H9 (cell line): Measurements from ENCODE around the gene PUM1. TPM values are rescaled to one million over a fixed set of nuclear protein-coding genes. Genes with fewer than 3 reads are reported as not detected.

Experiments
- DNase-seq: peaks from one replicate; pipeline ENCODE4 v3.0.0-alpha.2; 2017
- H2AFZ ChIP-seq: one replicate; pipeline ENCODE4 v1.6.1; 2013; ENCODE audit warnings: mild to moderate bottlenecking, low read length, control low read depth, moderate library complexity
- H2AK5ac ChIP-seq: 2 replicates; pipeline ENCODE4 v1.6.1; 2013; ENCODE audit warnings: low read length, control low read depth, mixed read lengths; ENCODE audit not compliant: insufficient read length
- H2BK120ac ChIP-seq: one replicate; pipeline ENCODE4 v1.6.1; 2013; ENCODE audit warnings: low read depth, mild to moderate bottlenecking, low read length, control low read depth, inconsistent platforms; ENCODE audit not compliant: poor library complexity, severe bottlenecking
- H2BK12ac ChIP-seq: 2 replicates; pipeline ENCODE4 v1.6.1; 2013; ENCODE audit warnings: low read length, control low read depth, mixed read lengths, low read depth; ENCODE audit not compliant: insufficient read length
- H2BK15ac ChIP-seq: 2 replicates; pipeline ENCODE4 v1.6.1; 2013; ENCODE audit warnings: low read depth, low read length, control low read depth
- H2BK20ac ChIP-seq: one replicate; pipeline ENCODE4 v1.6.1; 2013; ENCODE audit warnings: low read depth, mild to moderate bottlenecking, low read length, control low read depth, inconsistent platforms; ENCODE audit not compliant: poor library complexity, severe bottlenecking
- H2BK5ac ChIP-seq: 2 replicates; pipeline ENCODE4 v1.6.1; 2013; ENCODE audit warnings: low read length, control low read depth, mixed read lengths; ENCODE audit not compliant: insufficient read length
- H3K14ac ChIP-seq: 2 replicates; pipeline ENCODE4 v1.6.1; 2013; ENCODE audit warnings: low read length, control low read depth; ENCODE audit not compliant: insufficient read depth
- H3K18ac ChIP-seq: 2 replicates; pipeline ENCODE4 v1.6.1; 2013; ENCODE audit warnings: low read depth, mild to moderate bottlenecking, mixed read lengths, low read length, control low read depth; ENCODE audit not compliant: insufficient read length
- H3K23ac ChIP-seq: 2 replicates; pipeline ENCODE4 v1.6.1; 2013; ENCODE audit warnings: low read length, control low read depth, mixed read lengths, low read depth; ENCODE audit not compliant: insufficient read length
- H3K23me2 ChIP-seq: 2 replicates; pipeline ENCODE4 v1.6.1; 2013; ENCODE audit warnings: low read depth, mild to moderate bottlenecking, mixed read lengths, low read length, control low read depth; ENCODE audit not compliant: insufficient read length, poor library complexity, severe bottlenecking
- H3K27ac ChIP-seq: 2 replicates; pipeline ENCODE4 v1.5.1; 2013; ENCODE audit warnings: low read length, control low read depth, mixed read lengths, low read depth; ENCODE audit not compliant: insufficient read length
- H3K27me3 ChIP-seq: 2 replicates; pipeline ENCODE4 v1.6.1; 2013; ENCODE audit warnings: low read length, control low read depth, inconsistent platforms; ENCODE audit not compliant: insufficient read depth
- H3K4ac ChIP-seq: 2 replicates; pipeline ENCODE4 v1.6.1; 2013; ENCODE audit warnings: low read depth, mild to moderate bottlenecking, control low read depth, inconsistent platforms, low read length, moderate library complexity
- H3K4me1 ChIP-seq: 2 replicates; pipeline ENCODE4 v1.6.1; 2013; ENCODE audit warnings: low read length, control low read depth, inconsistent platforms; ENCODE audit not compliant: insufficient read depth
- H3K4me2 ChIP-seq: 2 replicates; pipeline ENCODE4 v1.6.1; 2013; ENCODE audit warnings: low read length, control low read depth, mixed read lengths; ENCODE audit not compliant: insufficient read length, insufficient read depth
- H3K56ac ChIP-seq: 2 replicates; pipeline ENCODE4 v1.6.1; 2013; ENCODE audit warnings: low read depth, mild to moderate bottlenecking, mixed read lengths, low read length, control low read depth; ENCODE audit not compliant: insufficient read length
- H3K79me1 ChIP-seq: 2 replicates; pipeline ENCODE4 v1.6.1; 2013; ENCODE audit warnings: low read depth, mild to moderate bottlenecking, moderate library complexity, low read length, control low read depth, inconsistent platforms; ENCODE audit not compliant: insufficient read depth, poor library complexity, severe bottlenecking
- H3K79me2 ChIP-seq: 2 replicates; pipeline ENCODE4 v1.6.1; 2013; ENCODE audit warnings: low read length, control low read depth, inconsistent platforms; ENCODE audit not compliant: insufficient read depth
- H3K9ac ChIP-seq: 2 replicates; pipeline ENCODE4 v1.6.1; 2013; ENCODE audit warnings: low read length, control low read depth, mixed read lengths; ENCODE audit not compliant: insufficient read length; ENCODE audit errors: extremely low read depth
- H3K9me3 ChIP-seq: one replicate; pipeline ENCODE4 v1.6.1; 2013; ENCODE audit warnings: low read depth, low read length, inconsistent platforms; ENCODE audit not compliant: control insufficient read depth
- H3T11ph ChIP-seq: one replicate; pipeline ENCODE4 v1.6.1; 2013; ENCODE audit warnings: mild to moderate bottlenecking, low read length, control low read depth, inconsistent platforms
- H4K20me1 ChIP-seq: one replicate; pipeline ENCODE4 v1.6.1; 2013; ENCODE audit not compliant: control insufficient read depth, insufficient read length, insufficient read depth
- H4K5ac ChIP-seq: 2 replicates; pipeline ENCODE4 v1.6.1; 2013; ENCODE audit warnings: low read depth, mild to moderate bottlenecking, mixed read lengths, low read length, control low read depth; ENCODE audit not compliant: insufficient read length
- H4K8ac ChIP-seq: replicated peaks from 2 replicates; pipeline ENCODE4 v1.6.1; 2013; ENCODE audit warnings: low read length, control low read depth, mixed read lengths, low read depth; ENCODE audit not compliant: insufficient read length
- H4K91ac ChIP-seq: 2 replicates; pipeline ENCODE4 v1.6.1; 2013; ENCODE audit warnings: low read depth, mild to moderate bottlenecking, moderate library complexity, mixed read lengths, low read length, control low read depth; ENCODE audit not compliant: insufficient read length
- H3K27ac Mint-ChIP-seq, 3 experiments: 2 replicates in 2 of 3; 3 replicates in 1 of 3; pipeline ENCODE4 v1.8.0; 2020 to 2021; ENCODE audit warnings: mixed read lengths in 3 of 3, mild to moderate bottlenecking in 1 of 3, moderate library complexity in 1 of 3
- H3K27me3 Mint-ChIP-seq: 2 replicates; pipeline ENCODE4 v1.8.0; 2021; ENCODE audit warnings: low read depth, mild to moderate bottlenecking, moderate library complexity, mixed read lengths
- H3K36me3 Mint-ChIP-seq, 3 experiments: 2 replicates in 2 of 3; 3 replicates in 1 of 3; pipeline ENCODE4 v1.8.0; 2020 to 2021; ENCODE audit warnings: low read depth in 3 of 3, mixed read lengths in 3 of 3; ENCODE audit not compliant: insufficient read depth in 1 of 3
- H3K4me1 Mint-ChIP-seq, 2 experiments: 2 replicates each; pipeline ENCODE4 v1.8.0; 2020; ENCODE audit warnings: mixed read lengths in 2 of 2
- H3K4me3 Mint-ChIP-seq, 2 experiments: 2 replicates in 1 of 2; 3 replicates in 1 of 2; pipeline ENCODE4 v1.8.0; 2020 to 2021; ENCODE audit warnings: mild to moderate bottlenecking in 2 of 2, mixed read lengths in 2 of 2, moderate library complexity in 1 of 2
- H3K9me3 Mint-ChIP-seq, 2 experiments: 2 replicates in 1 of 2; 3 replicates in 1 of 2; pipeline ENCODE4 v1.8.0; 2020; ENCODE audit warnings: mild to moderate bottlenecking in 2 of 2, mixed read lengths in 2 of 2, moderate library complexity in 1 of 2
- WGBS: extraction: QIAGEN DNeasy Blood & Tissue Kit; methylation state at CpG from one replicate; pipeline ENCODE4 v1.1.7; 2013; ENCODE audit warnings: missing lambda C conversion rate, low lambda C conversion rate, mixed read lengths; ENCODE audit not compliant: insufficient read length; ENCODE audit errors: extremely low coverage; 5-methylcytosine and 5-hydroxymethylcytosine counted together
- total RNA-seq: library from RNA; stranded (reverse); gene quantifications from 2 replicates; pipeline ENCODE4 v1.2.1, GENCODE V29; 2021
- TF ChIP-seq, protein P1 (sequence below): fragments of 200-600 bp; sonication (generic); conservative IDR thresholded peaks from 3 replicates; pipeline ENCODE4 v1.8.0; 2021; ENCODE audit warnings: antibody characterized with exemption, mild to moderate bottlenecking

PUM1 gene
- total RNA-seq, 1 experiment from 2014 or later: 164 TPM

DNA sequence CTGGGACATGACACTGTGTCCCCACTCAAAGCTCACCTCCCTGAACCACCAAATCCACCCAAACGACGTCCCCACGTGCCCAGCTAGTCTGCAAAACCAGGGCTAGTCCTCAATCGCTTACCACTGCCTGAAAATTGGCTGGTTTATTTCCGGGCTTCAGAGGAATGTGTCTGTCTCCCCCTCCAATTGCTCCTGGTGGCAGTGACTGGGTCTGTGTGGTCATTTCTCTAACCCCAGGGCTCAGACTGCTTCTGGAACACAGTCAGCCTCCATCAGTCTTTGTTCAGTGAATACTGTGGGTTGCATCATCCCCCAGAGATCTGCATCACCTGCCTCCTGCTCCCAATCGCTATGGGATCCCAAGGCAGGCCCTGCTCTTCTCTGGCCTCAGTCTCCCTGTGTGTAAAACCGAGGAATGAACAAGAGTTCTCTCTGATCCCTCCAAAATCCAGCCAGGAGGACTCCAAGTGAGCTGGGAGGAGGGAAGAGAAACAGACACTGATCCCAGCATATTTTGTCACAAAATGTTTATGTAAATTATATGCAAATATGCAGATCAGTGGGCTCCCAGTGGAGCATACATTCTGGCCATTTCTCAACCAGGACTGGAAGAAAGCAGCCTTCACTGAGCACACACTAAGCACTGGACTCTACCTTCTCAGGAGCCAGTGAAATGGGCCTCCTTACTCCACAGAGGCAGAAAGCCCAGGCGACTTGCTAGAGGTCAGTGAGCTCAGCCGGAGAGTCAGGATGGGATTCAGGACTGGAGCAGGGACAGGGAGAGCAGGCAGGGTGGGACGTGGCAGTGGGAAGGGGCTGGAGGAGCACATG is 177.8 kb downstream of the PUM1 start:
- H2AFZ ChIP-seq: no peak overlapping the region
- no peak overlapping the region for H3K23ac ChIP-seq
- no peaks in the 10 kb centered on the region for H3K9me3 ChIP-seq
- H3T11ph ChIP-seq: no peak overlapping the region
- H3K18ac ChIP-seq: no peak overlapping the region
- H2BK5ac ChIP-seq: no peak overlapping the region
- no peak overlapping the region for H3K9ac ChIP-seq
- no peak overlapping the region for H2BK20ac ChIP-seq
- H3K4me3 Mint-ChIP-seq: peak overlapping the region in 1 of 2 experiments; percentile 31; a peak in 2 of 5 replicates
- H3K56ac ChIP-seq: no peak overlapping the region
- no peaks in the 10 kb centered on the region for H3K79me2 ChIP-seq
- H2AK5ac ChIP-seq: no peak overlapping the region
- no peak for DNase-seq
- H3K27ac ChIP-seq: no peak overlapping the region
- H4K8ac ChIP-seq: no peak overlapping the region
- H2BK15ac ChIP-seq: no peak overlapping the region
- H3K4me1 ChIP-seq: peaks cover 5% of the 10 kb centered on the region; the same call in 1 of the 2 replicates
- H3K36me3 Mint-ChIP-seq: no peaks in the 10 kb centered on the region
- H4K5ac ChIP-seq: no peak overlapping the region
- WGBS: no CpG with 5 or more reads among the region's 10 CpGs
- H3K23me2 ChIP-seq: no peaks in the 10 kb centered on the region
- H4K20me1 ChIP-seq: no peaks in the 10 kb centered on the region
- peak overlapping the region; percentile 93 to 94 (median 93) for H3K27ac Mint-ChIP-seq
- no peaks in the 10 kb centered on the region for H3K27me3 ChIP-seq
- TF ChIP-seq, protein P1, sequence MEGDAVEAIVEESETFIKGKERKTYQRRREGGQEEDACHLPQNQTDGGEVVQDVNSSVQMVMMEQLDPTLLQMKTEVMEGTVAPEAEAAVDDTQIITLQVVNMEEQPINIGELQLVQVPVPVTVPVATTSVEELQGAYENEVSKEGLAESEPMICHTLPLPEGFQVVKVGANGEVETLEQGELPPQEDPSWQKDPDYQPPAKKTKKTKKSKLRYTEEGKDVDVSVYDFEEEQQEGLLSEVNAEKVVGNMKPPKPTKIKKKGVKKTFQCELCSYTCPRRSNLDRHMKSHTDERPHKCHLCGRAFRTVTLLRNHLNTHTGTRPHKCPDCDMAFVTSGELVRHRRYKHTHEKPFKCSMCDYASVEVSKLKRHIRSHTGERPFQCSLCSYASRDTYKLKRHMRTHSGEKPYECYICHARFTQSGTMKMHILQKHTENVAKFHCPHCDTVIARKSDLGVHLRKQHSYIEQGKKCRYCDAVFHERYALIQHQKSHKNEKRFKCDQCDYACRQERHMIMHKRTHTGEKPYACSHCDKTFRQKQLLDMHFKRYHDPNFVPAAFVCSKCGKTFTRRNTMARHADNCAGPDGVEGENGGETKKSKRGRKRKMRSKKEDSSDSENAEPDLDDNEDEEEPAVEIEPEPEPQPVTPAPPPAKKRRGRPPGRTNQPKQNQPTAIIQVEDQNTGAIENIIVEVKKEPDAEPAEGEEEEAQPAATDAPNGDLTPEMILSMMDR: no peak
- no peak overlapping the region for H2BK120ac ChIP-seq
- peak overlapping the region; percentile 9; the same call in 1 of the 2 replicates for H3K14ac ChIP-seq
- H4K91ac ChIP-seq: no peak overlapping the region
- peaks cover 32 to 35% of the 10 kb centered on the region in 2 experiments for H3K4me1 Mint-ChIP-seq
- no peak overlapping the region for H3K4me2 ChIP-seq
- no peaks in the 10 kb centered on the region for H3K79me1 ChIP-seq
- H3K4ac ChIP-seq: no peak overlapping the region
- no peaks in the 10 kb centered on the region for H3K27me3 Mint-ChIP-seq
- H2BK12ac ChIP-seq: no peak overlapping the region
- H3K9me3 Mint-ChIP-seq: no peaks in the 10 kb centered on the region
